Measurements from ENCODE around the gene GPC1.

DNA sequence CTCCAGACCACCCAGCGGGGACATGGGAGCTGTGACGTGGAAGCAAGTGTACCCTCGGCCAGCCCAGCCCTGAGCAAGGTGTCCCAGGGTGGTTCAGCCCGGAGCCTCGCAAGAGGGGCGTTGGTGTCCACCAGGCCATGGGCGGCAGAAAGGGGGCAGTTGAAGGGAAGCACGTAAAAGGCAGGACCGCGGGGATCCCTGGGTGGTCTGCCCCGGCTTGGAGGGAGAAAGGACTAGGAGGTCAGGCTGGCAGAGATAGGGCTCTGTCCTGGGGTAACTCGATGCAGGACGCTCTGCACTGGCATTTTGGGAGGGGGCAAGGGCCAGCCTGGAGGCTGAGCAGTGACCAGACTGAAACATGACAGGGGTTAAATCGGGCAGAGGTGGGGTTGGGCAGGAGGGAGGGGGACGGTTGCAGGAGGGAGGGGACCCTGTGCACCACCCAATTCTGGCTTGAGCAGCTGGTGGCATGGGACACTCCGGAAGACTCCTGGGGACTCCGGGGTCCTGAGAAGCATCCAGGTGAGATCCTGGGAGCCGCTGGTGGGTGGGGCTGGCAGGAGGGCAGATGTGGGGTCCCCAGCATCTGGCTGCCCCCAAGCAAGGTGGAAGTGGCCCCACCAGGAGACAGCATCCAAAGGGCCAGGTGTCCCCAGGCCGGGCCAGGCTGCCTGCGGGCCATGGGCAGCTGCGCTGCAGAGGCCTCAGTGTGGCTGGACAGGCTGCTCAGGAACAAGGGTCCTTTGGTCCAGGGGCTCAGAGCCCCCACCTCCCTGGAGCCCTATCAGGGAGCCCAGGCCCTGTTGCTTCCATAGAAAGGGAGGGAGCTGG lies 46.8 kb upstream of the GPC1 start:
- TF ChIP-seq CTCF (conservative IDR thresholded peaks at IDR 0.05) (no peak), ZFX (IDR thresholded peaks at IDR 0.05) (no peak)

All from C4-2B (cell line).